ENCODE data around the gene FAM13B. TPM values are rescaled to one million over a fixed set of nuclear protein-coding genes. Genes with fewer than 3 reads are reported as not detected.
A peak's percentile ranks its signal among the peaks of the same experiment; 100 is the strongest.

FAM13B gene
- polyA plus RNA-seq, 2 donors = 5.0 to 6.3 TPM

DNA sequence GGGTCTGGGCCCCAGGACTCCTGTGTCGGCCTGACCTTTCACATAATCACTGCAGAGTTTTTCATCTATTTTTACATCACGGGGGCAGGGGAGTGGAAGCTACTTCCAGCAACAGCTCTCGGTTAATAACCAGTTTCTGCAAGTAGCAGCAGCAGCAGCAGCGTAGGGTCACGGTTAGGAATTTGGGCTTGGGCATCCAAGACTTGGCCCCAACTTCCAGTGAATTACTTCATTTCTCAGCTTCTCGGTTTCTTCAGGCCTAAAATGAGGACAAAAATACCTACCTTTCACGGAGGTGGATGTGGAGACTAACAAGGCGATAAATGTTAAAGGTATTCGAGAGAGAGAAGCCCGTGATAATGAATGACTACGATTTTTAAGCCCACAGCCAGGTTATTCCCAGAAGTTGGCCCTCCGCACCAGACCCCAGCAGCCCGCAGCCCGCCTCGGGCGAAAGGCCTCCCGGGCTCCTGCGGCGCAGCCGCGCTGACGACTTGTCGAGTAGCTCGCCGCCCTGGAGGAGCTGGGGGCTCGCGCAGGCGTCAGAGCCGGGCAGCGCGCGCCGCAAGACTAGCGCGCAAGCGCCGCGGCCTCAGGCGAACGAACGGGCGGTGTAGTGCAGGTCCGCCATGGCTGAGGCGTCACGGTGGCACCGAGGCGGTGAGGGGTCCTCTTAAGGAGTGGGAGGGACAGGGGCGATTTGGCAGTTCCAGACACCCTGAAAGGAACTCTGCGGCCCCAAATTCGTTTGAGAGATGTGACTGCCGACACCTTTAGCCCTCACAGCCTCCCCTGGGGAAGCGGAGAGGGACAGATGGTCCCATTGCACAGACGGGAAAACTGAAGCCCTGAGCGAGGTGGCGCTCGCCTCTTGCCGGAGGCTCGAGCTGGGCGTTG lies 143.8 kb downstream of the FAM13B start, which contains the start of gene PKD2L2:
TSS of gene PKD2L2 (plus strand) at position 595 of the 897 bp plus-strand sequence. CDS start at position 630, 35 bp downstream.
- no peaks in the 10 kb centered on the region for H3K36me3 ChIP-seq (ENCODE audit: control insufficient read depth in 2 of 2, insufficient read depth in 2 of 2, low read length in 1 of 2)
- 13 to 16% methylated on average over 56 to 59 of the region's 59 CpGs for WGBS, 2 donors
- H3K27ac ChIP-seq (ENCODE audit: low read depth in 2 of 2, low read length in 1 of 2) = peak within 1 kb of the TSS; percentile 81 to 84
- peaks cover 0 to 3% of the 10 kb centered on the region in 2 donors for H3K4me1 ChIP-seq (ENCODE audit: control insufficient read depth in 2 of 2, insufficient read depth in 2 of 2, low read length in 1 of 2)
- no peaks in the 10 kb centered on the region for H3K27me3 ChIP-seq (ENCODE audit: control insufficient read depth in 1 of 2, insufficient read depth in 2 of 2, low read length in 2 of 2)
- no peaks in the 10 kb centered on the region for H3K9me3 ChIP-seq (ENCODE audit: control insufficient read depth in 2 of 2, insufficient read depth in 1 of 2, low read depth in 1 of 2, low read length in 1 of 2)
- H3K4me3 ChIP-seq (ENCODE audit: low read depth in 1 of 2, low read length in 2 of 2) = peak within 1 kb of the TSS; percentile 62 to 65

DNA sequence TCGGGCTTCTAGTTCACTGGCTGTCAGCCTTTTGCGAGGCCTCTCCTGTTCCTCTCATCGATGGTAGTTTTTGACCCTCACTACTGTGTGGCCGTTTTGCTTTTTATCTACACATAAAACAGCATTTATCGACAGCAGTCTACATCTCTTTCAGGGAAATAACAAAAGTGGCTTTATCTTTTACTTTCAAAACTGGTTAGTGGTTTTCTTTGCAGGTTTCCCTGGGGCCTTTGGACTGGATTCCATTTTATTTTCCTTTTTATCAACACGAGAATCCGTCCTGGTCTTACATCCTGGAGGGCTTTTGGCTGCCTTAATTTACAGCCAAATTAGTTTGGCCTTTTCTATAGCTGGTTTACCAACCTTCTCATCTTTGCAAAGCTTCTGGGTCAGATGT lies 144.4 kb downstream of the FAM13B start:
- Histone ChIP-seq H3K9me3 (ENCODE audit: control insufficient read depth in 2 of 2, insufficient read depth in 1 of 2, low read depth in 1 of 2, low read length in 1 of 2) (no peaks in the 10 kb centered on the region), H3K36me3 (ENCODE audit: control insufficient read depth in 2 of 2, insufficient read depth in 2 of 2, low read length in 1 of 2) (no peaks in the 10 kb centered on the region), H3K27ac (ENCODE audit: low read depth in 2 of 2, low read length in 1 of 2) (peak overlapping the region; percentile 81 to 84), H3K4me3 (ENCODE audit: low read depth in 1 of 2, low read length in 2 of 2) (peak overlapping the region in 1 of 2 donors; percentile 62), H3K27me3 (ENCODE audit: control insufficient read depth in 1 of 2, insufficient read depth in 2 of 2, low read length in 2 of 2) (no peaks in the 10 kb centered on the region), H3K4me1 (ENCODE audit: control insufficient read depth in 2 of 2, insufficient read depth in 2 of 2, low read length in 1 of 2) (peaks cover 0 to 3% of the 10 kb centered on the region in 2 donors)
- WGBS, 2 donors = 38 to 40% methylated on average over 7 of the region's 7 CpGs

Other genes starting within 250 kb of the FAM13B start
- gene MYOT, start 165.2 kb downstream of the FAM13B start, polyA plus RNA-seq = under 1 TPM; 0.14 to 0.74 TPM
- under 1 TPM in 1 of 2 donors, not detected in 1; 0.02 TPM for gene PKD2L2, start 143.6 kb downstream of the FAM13B start, polyA plus RNA-seq
- gene WNT8A, start 51.0 kb upstream of the FAM13B start, polyA plus RNA-seq = not detected
- gene NME5, start 106.3 kb upstream of the FAM13B start, polyA plus RNA-seq = under 1 TPM; 0.39 to 0.90 TPM
- 10 to 100 TPM; 25.0 to 34.7 TPM for gene BRD8, start 145.6 kb upstream of the FAM13B start, polyA plus RNA-seq
- 1 to 10 TPM; 8.8 to 9.9 TPM for gene KIF20A, start 146.0 kb upstream of the FAM13B start, polyA plus RNA-seq
- 10 to 100 TPM in 1 of 2 donors, 1 to 10 TPM in 1; 9.0 to 14.4 TPM for gene CDC23, start 180.2 kb upstream of the FAM13B start, polyA plus RNA-seq
- under 1 TPM; 0.14 to 0.32 TPM for gene GFRA3, start 241.5 kb upstream of the FAM13B start, polyA plus RNA-seq